HT-29 (cell line): Measurements from ENCODE around the gene RFWD3. TPM values are rescaled to one million over a fixed set of nuclear protein-coding genes. Genes with fewer than 3 reads are reported as not detected.
"Not testable (repeated sequence)": the region's sequence is repeated elsewhere in the genome, so short reads cannot be mapped to it uniquely, and the experiment has no call there.

Source experiments
- DNase-seq: peaks from one replicate; pipeline ENCODE4 v3.0.0-alpha.2; 2015; ENCODE audit warnings: low spot score
- total RNA-seq: library from RNA; depleted of rRNA; stranded (reverse); fragments of >200 nt; shearing (Covaris generic); gene quantifications from 2 replicates; pipeline ENCODE4 v1.2.3, GENCODE V29; 2014; rRNA removed

RFWD3 gene, protein sequence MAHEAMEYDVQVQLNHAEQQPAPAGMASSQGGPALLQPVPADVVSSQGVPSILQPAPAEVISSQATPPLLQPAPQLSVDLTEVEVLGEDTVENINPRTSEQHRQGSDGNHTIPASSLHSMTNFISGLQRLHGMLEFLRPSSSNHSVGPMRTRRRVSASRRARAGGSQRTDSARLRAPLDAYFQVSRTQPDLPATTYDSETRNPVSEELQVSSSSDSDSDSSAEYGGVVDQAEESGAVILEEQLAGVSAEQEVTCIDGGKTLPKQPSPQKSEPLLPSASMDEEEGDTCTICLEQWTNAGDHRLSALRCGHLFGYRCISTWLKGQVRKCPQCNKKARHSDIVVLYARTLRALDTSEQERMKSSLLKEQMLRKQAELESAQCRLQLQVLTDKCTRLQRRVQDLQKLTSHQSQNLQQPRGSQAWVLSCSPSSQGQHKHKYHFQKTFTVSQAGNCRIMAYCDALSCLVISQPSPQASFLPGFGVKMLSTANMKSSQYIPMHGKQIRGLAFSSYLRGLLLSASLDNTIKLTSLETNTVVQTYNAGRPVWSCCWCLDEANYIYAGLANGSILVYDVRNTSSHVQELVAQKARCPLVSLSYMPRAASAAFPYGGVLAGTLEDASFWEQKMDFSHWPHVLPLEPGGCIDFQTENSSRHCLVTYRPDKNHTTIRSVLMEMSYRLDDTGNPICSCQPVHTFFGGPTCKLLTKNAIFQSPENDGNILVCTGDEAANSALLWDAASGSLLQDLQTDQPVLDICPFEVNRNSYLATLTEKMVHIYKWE
- total RNA-seq = 42.5 and 52.4 TPM in 2 replicates

- DNase-seq = peak; percentile 97
Observed at GRCh38 chr16:74666425-74667254, at the start of gene RFWD3. Gene RFWD3 (minus strand): TSS chr16:74666877. CDS start chr16:74661449, 5,428 bp downstream.

- DNase-seq = no peak
Observed at GRCh38 chr16:74716355-74716754, 49.7 kb upstream of the RFWD3 start.

DNA sequence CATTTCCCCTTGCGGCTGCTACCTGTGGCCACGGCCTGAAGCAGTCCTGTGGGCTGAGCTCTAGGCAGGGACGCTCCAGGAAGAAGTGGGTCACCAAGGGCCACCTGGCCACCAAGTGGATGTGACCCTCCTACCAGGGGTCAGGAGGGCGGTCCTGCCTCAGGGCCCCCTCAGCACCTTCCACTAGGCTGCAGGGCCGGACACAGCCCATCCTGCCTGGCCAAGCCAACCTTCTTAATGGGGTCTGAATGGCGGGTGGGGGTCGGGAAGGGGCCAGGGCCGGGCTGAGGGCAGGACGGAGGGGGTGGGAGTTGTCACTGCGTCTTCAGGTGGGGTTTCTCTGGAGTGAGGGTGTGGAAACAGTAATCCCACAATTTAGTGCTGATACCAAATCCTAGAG is 47.2 kb upstream of the RFWD3 start:
- DNase-seq = no peak

- no peak for DNase-seq
Observed at GRCh38 chr16:74713325-74713724, 46.6 kb upstream of the RFWD3 start.

- DNase-seq = no peak
Observed at GRCh38 chr16:74711938-74712337, 45.3 kb upstream of the RFWD3 start.

DNA sequence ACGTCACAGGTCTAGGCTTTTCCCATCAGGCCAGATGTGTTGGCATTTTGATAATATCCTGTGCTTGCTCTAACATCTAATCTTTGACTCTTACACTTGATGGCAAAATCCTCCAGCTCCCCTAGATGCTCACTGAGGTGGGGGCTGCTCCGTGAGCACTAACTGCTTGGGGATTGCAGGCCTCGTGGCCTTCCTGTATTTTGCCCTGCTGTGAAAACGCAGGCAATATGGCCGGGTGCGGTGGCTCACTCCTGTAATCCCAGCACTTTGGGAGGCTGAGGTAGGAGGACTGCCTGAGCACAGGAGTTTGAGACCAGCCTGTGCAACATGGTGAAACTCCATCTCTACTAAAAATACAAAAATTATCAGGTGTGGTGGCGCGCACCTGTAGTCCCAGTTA is 43.7 kb upstream of the RFWD3 start:
- DNase-seq = no peak

DNA sequence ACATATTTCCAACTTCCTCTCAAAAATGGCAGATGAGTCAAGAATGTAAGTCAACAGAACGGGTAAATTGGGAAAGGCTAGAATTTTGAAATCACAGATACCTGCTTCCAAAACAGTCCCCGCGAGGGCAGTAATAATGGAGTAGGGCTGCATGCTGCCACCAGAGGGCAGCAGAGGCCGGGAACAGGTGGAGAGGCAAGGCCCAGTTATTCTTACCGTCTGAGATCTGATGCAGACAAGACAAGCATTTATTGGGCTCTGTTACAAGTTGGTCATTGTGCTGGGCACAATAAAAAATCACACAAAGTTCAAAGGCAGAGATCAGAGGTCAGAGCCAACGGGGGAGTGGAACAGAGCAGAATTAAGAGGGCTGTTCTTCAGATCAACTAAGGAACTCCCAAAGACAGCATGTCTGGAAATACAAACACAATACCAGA is 42.8 kb upstream of the RFWD3 start:
- DNase-seq = peak; percentile 85

DNA sequence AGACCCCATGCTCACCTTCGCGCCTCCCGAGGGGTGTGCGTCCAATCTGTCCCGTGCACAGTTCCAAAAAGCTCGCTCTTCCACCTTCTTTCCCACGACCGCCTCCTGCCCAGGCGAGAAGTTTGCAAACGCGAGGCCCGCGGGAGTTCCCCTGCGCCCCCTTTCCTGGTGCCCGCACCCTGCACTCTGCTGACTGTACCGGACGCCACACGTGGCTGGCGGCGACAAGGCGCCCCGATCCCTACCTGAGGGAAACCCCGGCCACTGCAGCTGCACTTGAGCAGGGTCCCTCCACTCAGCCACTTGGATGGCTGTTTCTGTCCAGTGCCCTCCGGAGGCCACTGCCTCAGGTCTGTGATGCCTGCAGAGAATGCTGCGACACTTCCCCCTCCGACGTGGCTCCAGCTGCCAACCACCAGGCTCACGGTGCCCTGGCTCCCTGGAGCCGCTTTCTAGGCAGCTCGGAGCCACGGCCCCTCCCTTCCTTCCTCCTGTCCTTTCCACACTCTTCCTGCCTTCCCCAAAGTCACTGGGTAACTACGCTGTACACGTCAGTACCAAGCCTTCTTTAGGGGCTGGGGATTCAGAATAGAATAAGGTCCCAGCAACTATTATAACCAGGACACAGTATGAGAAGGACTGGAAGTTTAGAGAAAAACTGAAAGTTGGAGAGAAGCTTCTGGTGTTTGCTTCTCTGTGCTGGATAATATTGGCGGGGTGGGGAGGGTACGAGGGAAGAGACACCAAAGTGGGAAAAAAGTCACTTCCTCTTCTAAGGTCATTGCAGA is 34.0 kb upstream of the RFWD3 start, which contains the start of gene MLKL:
Gene MLKL (minus strand): TSS at position 425 of the 788 bp plus-strand sequence. CDS start 5,105 bp downstream, outside the sequence.
- peak; percentile 74 for DNase-seq

GRCh38 chr16:74700116-74700437 is 33.4 kb upstream of the RFWD3 start:
- peak; percentile 43 for DNase-seq

DNA sequence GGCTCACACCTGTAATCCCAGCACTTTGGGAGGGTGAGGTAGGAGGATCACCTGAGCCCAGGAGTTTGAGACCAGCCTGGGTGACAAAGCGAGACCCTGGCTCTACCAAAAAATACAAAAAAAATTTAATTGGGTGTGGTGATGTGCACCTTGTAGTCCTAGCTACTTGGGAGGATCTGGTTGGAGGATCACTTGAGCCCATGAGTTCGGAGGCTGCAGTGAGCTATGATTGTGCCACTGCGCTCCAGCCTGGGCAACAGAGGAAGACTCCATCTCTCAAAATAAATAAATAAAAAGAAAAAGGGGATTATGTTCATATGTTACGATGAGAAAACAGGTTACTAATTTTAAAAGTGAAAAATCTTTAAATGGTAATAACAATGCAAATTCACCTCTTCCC is 33.0 kb upstream of the RFWD3 start:
- no peak for DNase-seq

DNA sequence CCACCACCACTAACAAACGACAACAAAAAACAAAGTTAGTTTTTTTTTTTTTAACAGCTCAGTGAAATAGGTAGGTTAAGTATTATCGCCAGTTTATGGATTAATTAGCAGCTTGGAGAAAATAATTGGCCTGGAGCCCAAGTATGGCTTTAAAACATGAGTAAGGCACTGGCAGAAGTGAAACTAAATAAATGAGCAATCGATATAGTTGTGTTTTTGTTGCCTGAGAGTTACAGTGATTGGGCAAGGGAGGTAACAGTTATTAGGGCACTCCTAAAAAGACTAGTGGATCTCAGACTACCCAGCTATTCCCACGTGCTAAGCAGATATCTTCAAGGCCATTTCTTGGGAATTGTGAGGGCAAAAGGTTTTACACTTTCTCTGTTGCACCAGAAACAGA is 31.5 kb upstream of the RFWD3 start:
- DNase-seq = no peak

GRCh38 chr16:74695450-74696422 is 29.1 kb upstream of the RFWD3 start:
- DNase-seq = peak; percentile 79

GRCh38 chr16:74691093-74691855 is 24.6 kb upstream of the RFWD3 start:
- DNase-seq = no peak

GRCh38 chr16:74682556-74682955 is 15.9 kb upstream of the RFWD3 start:
- no peak for DNase-seq

DNA sequence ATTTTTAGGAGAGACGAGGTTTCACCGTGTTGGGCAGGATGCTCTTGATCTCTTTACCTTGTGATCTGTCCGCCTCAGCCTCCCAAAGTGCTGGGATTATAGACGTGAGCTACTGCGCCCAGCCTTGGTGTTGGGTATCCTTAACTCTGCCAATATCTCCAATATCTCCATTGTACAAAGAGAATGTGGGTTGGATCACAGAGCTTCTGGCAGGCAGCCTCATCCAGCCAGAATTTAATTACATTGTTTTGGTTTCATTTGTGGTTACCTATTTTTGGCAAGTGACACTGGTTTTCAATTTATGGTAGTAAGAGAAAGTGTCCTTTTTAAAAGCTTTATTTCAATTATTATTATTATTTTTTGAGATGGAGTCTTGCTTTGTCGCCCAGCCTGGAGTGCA is 14.0 kb upstream of the RFWD3 start:
- DNase-seq = no peak

DNA sequence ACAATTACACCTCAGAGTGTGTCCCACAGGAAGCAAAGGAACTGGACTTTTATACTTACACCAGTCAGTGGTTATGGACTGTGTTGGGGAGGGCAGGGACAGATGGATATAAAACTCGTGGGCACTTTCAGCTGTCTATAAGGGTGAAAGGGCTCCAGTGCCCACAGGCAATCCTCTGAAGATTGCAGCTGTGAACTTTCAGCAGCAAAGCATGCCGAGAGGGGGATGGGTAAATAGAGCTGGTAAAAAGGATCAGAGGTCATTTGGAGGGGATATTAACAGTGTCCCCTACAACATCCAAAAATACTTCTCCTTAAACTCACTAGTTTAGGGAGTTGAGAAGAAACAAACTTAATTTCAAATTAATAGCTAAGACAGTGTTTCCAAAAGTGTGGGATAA is 13.3 kb upstream of the RFWD3 start:
- no peak for DNase-seq

DNA sequence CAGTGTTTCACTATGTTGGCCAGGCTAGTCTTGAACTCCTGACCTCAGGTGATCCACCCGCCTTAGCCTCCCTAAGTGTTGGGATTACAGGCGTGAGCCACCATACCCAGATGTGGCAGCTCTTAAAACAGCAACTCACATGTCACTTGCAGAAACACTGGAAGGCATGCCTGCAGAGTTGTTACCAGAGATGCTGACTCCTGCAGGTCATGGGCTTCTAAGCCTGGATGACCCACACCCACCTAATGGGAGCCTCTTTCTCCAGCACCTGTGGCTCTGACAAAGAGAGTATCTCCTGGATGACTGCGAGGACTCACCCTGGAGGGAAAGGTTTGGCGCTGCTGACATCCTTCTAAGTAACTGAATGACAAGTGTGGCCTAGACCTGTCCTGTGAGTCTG is 11.2 kb upstream of the RFWD3 start:
- DNase-seq = no peak

- no peak for DNase-seq
Observed at GRCh38 chr16:74673876-74674275, 7.2 kb upstream of the RFWD3 start.

DNA sequence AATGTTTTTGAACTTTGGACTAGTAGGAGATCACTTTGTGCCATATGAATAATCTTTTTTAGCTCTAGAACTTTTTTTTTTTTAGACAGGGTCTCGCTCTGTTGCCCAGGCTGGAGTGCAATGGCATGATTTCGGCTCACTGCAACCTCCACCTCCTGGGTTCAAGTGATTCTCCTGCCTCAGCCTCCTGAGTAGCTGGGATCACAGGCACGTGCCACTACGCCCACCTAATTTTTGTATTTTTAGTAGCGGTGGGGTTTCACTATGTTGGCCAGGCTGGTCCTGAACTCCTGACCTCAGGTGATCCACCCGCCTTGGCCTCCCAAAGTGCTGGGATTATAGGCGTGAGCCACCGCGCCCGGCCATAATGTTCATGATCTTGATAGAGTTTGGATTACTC is 2.2 kb upstream of the RFWD3 start:
- not testable (repeated sequence) for DNase-seq
